Measurements from ENCODE around the gene LAMTOR3.

DNA sequence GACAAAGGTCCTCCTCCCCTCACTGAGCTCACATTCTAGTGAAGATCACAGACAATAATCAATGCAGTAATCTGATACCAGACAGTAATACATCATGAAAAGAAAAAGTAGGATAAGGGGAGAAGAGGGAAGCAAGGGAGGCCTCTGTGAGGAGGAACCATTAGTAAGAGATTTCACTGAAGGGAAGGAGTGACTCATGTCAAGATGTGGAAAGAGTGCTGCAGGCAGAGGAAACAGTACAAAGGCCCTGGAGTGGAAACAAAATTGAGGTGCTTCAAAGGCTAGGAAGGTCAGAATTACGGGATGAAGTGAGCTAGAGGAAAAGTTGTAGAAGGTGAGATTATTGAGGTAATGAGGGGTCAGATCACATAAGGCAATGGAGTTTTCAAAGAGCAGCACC lies 38.1 kb downstream of the LAMTOR3 start:
- TF ChIP-seq, protein P1, sequence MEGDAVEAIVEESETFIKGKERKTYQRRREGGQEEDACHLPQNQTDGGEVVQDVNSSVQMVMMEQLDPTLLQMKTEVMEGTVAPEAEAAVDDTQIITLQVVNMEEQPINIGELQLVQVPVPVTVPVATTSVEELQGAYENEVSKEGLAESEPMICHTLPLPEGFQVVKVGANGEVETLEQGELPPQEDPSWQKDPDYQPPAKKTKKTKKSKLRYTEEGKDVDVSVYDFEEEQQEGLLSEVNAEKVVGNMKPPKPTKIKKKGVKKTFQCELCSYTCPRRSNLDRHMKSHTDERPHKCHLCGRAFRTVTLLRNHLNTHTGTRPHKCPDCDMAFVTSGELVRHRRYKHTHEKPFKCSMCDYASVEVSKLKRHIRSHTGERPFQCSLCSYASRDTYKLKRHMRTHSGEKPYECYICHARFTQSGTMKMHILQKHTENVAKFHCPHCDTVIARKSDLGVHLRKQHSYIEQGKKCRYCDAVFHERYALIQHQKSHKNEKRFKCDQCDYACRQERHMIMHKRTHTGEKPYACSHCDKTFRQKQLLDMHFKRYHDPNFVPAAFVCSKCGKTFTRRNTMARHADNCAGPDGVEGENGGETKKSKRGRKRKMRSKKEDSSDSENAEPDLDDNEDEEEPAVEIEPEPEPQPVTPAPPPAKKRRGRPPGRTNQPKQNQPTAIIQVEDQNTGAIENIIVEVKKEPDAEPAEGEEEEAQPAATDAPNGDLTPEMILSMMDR (IDR thresholded peaks at IDR 0.05), result no peak
- TF ChIP-seq POLR2A (IDR thresholded peaks at IDR 0.05), result no peak
